Measurements from ENCODE around the gene DPEP3. TPM values are rescaled to one million over a fixed set of nuclear protein-coding genes. Genes with fewer than 3 reads are reported as not detected.

The DPEP3 gene
- total and polyA plus RNA-seq, 2 donors (not counting 1 experiment from before 2014, with no cell fraction given) = 1.9 to 2.0 TPM

DNA sequence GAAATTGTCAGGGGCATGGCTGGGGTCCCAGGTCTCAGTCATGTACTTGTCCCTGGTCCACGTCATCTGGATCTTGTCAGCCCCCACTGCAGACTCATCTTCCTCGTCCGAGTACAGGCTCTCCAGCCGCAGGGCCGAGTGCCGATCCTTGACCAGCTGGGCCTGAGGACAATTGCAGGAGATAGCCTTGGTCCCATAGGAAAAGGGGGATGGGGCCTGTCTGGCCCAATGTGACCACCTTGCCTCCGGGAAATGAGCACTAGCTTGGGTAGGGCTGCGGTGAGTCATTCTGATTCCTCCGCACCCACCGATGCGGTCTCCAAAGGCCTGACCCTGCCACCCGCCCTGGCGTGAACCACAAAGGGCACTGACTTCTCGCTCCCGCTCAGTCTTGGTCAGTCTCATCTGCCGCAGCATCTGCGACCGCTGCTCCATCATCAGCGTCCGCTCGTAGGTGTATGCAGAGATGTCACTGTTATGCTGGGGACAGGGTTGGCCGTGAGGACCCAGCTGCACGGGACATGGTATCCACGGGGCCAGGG, 34.8 kb downstream of the DPEP3 start:
- no peak overlapping the region for H2AFZ ChIP-seq (ENCODE audit: insufficient read depth, low read depth, low read length, poor library complexity, severe bottlenecking)
- H3K9me3 Mint-ChIP-seq (ENCODE audit: insufficient read depth) = no peaks in the 10 kb centered on the region
- peaks cover 39% of the 10 kb centered on the region for H3K79me2 ChIP-seq (ENCODE audit: control insufficient read depth, insufficient read depth, low read length)
- no peak overlapping the region for H3K9ac ChIP-seq (ENCODE audit: low read length)
- 90% methylated on average over 22 of the region's 24 CpGs for WGBS (ENCODE audit: insufficient coverage)
- H3K27me3 Mint-ChIP-seq = no peaks in the 10 kb centered on the region
- no peaks in the 10 kb centered on the region for H3K27me3 ChIP-seq (replicated peaks in 1 of 4; ENCODE audit: control extremely low read depth in 1 of 4, control insufficient read depth in 3 of 4, insufficient read depth in 4 of 4, low read length in 3 of 4)
- intact Hi-C loops (cut with micrococcal nuclease) = no loop called here
- no peak overlapping the region for H3K4me2 ChIP-seq (replicated peaks; ENCODE audit: low read depth, low read length, poor library complexity, severe bottlenecking)
- no peak overlapping the region for H3K4me3 ChIP-seq (ENCODE audit: control extremely low read depth in 1 of 5, extremely low read depth in 1 of 5, insufficient read depth in 1 of 5, low read depth in 2 of 5, low read length in 4 of 5)
- TF ChIP-seq EZH2 (IDR thresholded peaks at IDR 0.05; ENCODE audit: borderline replicate concordance, insufficient read depth, low read depth, low read length, poor library complexity, severe bottlenecking) = no peak
- TF ChIP-seq, protein P1, sequence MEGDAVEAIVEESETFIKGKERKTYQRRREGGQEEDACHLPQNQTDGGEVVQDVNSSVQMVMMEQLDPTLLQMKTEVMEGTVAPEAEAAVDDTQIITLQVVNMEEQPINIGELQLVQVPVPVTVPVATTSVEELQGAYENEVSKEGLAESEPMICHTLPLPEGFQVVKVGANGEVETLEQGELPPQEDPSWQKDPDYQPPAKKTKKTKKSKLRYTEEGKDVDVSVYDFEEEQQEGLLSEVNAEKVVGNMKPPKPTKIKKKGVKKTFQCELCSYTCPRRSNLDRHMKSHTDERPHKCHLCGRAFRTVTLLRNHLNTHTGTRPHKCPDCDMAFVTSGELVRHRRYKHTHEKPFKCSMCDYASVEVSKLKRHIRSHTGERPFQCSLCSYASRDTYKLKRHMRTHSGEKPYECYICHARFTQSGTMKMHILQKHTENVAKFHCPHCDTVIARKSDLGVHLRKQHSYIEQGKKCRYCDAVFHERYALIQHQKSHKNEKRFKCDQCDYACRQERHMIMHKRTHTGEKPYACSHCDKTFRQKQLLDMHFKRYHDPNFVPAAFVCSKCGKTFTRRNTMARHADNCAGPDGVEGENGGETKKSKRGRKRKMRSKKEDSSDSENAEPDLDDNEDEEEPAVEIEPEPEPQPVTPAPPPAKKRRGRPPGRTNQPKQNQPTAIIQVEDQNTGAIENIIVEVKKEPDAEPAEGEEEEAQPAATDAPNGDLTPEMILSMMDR (IDR thresholded peaks at IDR 0.05) = no peak
- H3K9me3 ChIP-seq (ENCODE audit: control extremely low read depth in 1 of 3, control insufficient read depth in 2 of 3, insufficient read depth in 1 of 3, low read length in 2 of 3) = no peaks in the 10 kb centered on the region
- peaks cover 0 to 11% of the 10 kb centered on the region in 2 experiments for H3K36me3 ChIP-seq (replicated peaks in 1 of 2; ENCODE audit: control extremely low read depth in 1 of 2, control insufficient read depth in 1 of 2, extremely low read depth in 1 of 2, insufficient read depth in 2 of 2, low read length in 1 of 2)
- ATAC-seq (ENCODE audit: low read depth) (no peak), DNase-seq (no peak)
- no peak overlapping the region for H3K27ac ChIP-seq (ENCODE audit: low read length in 2 of 2)
- H3K27ac Mint-ChIP-seq = no peak overlapping the region
- peaks cover 11% of the 10 kb centered on the region for H4K20me1 ChIP-seq (ENCODE audit: control insufficient read depth, insufficient read depth, low read length, poor library complexity, severe bottlenecking)
- H3K4me3 Mint-ChIP-seq = no peak overlapping the region
- POLR2A ChIA-PET = no interaction called here
- H3K4me1 ChIP-seq (ENCODE audit: control insufficient read depth in 2 of 2, insufficient read depth in 2 of 2, low read length in 2 of 2) = peaks cover under 1 to 12% of the 10 kb centered on the region in 2 donors
- H3K4me1 Mint-ChIP-seq = peaks cover 5% of the 10 kb centered on the region
- CTCF ChIA-PET = interaction anchor here (1.4 kb wide), 1 partner anchor 62 kb away, joined by 5 read pairs; no protein-coding TSS in a partner anchor

DNA sequence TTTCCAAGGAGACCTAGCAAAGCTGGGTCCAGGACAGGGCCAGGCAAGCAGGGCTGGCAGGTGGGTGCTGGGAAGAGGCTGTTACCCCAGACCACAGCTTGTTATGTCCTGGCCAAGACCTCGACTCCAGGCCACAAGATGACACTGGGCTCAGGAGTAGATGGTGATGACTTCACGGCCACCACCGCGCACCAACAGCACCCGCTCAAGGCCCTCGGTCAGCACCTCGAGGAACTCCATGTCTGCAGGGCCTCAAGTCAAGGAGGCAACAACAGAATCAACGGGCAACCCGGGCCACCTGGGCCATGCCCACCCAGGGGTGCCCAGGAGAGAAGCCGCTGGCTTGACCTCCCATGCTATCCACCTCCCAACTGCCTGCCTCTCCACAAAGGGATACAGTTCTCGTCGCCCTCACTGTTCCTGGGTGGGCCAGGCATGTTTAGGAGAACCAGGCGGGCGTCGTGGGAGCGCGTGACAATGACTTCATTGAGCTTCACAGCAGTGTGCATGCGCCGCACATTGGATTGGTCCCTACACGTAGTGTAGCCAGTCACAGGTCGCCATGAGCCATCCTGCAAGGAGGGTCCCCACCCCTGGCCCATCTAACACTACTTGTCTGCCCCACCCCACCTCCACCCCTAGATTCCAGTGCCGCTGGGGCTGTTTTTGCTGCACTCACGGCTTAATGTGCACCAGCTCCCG, 35.5 kb downstream of the DPEP3 start:
- ATAC-seq (ENCODE audit: low read depth) (no peak), DNase-seq (no peak)
- no peak overlapping the region for H3K9ac ChIP-seq (ENCODE audit: low read length)
- H3K27me3 ChIP-seq (replicated peaks in 1 of 4; ENCODE audit: control extremely low read depth in 1 of 4, control insufficient read depth in 3 of 4, insufficient read depth in 4 of 4, low read length in 3 of 4) = no peaks in the 10 kb centered on the region
- intact Hi-C loops (cut with micrococcal nuclease) = no loop called here
- H3K4me3 ChIP-seq (ENCODE audit: control extremely low read depth in 1 of 5, extremely low read depth in 1 of 5, insufficient read depth in 1 of 5, low read depth in 2 of 5, low read length in 4 of 5) = no peak overlapping the region
- peaks cover 6 to 18% of the 10 kb centered on the region in 2 donors for H3K4me1 ChIP-seq (ENCODE audit: control insufficient read depth in 2 of 2, insufficient read depth in 2 of 2, low read length in 2 of 2)
- H3K4me3 Mint-ChIP-seq = no peak overlapping the region
- H4K20me1 ChIP-seq (ENCODE audit: control insufficient read depth, insufficient read depth, low read length, poor library complexity, severe bottlenecking) = peaks cover 11% of the 10 kb centered on the region
- 97% methylated on average over 21 of the region's 24 CpGs for WGBS (ENCODE audit: insufficient coverage)
- H3K36me3 ChIP-seq (replicated peaks in 1 of 2; ENCODE audit: control extremely low read depth in 1 of 2, control insufficient read depth in 1 of 2, extremely low read depth in 1 of 2, insufficient read depth in 2 of 2, low read length in 1 of 2) = peaks cover 0 to 9% of the 10 kb centered on the region in 2 experiments
- ChIA-PET CTCF (interaction anchor here (0.6 kb wide), 1 partner anchor 230 kb away, joined by 5 read pairs; no protein-coding TSS in a partner anchor), POLR2A (no interaction called here)
- no peaks in the 10 kb centered on the region for H3K9me3 ChIP-seq (ENCODE audit: control extremely low read depth in 1 of 3, control insufficient read depth in 2 of 3, insufficient read depth in 1 of 3, low read length in 2 of 3)
- no peak overlapping the region for H2AFZ ChIP-seq (ENCODE audit: insufficient read depth, low read depth, low read length, poor library complexity, severe bottlenecking)
- no peak overlapping the region for H3K27ac Mint-ChIP-seq
- peaks cover 11% of the 10 kb centered on the region for H3K4me1 Mint-ChIP-seq
- no peak for TF ChIP-seq EZH2 (IDR thresholded peaks at IDR 0.05; ENCODE audit: borderline replicate concordance, insufficient read depth, low read depth, low read length, poor library complexity, severe bottlenecking)
- TF ChIP-seq, protein P1 (IDR thresholded peaks at IDR 0.05) = no peak
- H3K9me3 Mint-ChIP-seq (ENCODE audit: insufficient read depth) = no peaks in the 10 kb centered on the region
- H3K4me2 ChIP-seq (replicated peaks; ENCODE audit: low read depth, low read length, poor library complexity, severe bottlenecking) = no peak overlapping the region
- H3K27me3 Mint-ChIP-seq = no peaks in the 10 kb centered on the region
- H3K27ac ChIP-seq (ENCODE audit: low read length in 2 of 2) = no peak overlapping the region
- peaks cover 45% of the 10 kb centered on the region for H3K79me2 ChIP-seq (ENCODE audit: control insufficient read depth, insufficient read depth, low read length)
